Neuronal stem cell (in vitro differentiated cells): ENCODE measurements around the gene ZNF385C.
"Not testable (repeated sequence)": the region's sequence is repeated elsewhere in the genome, so short reads cannot be mapped to it uniquely, and the experiment has no call there.

Experiments
- DNase-seq: peaks from one replicate; pipeline ENCODE4 v3.0.0-alpha.2; 2013; ENCODE audit warnings: low spot score
- H2AFZ ChIP-seq: one replicate; pipeline ENCODE4 v1.6.1; 2013; ENCODE audit warnings: mild to moderate bottlenecking, low read length, inconsistent platforms
- H2AK5ac ChIP-seq: 2 replicates; pipeline ENCODE4 v1.6.1; 2013; ENCODE audit warnings: low read depth, mild to moderate bottlenecking, inconsistent platforms, low read length, moderate library complexity, mixed read lengths
- H2BK120ac ChIP-seq: 2 replicates; pipeline ENCODE4 v1.6.1; 2013; ENCODE audit warnings: low read depth, mild to moderate bottlenecking, inconsistent platforms, low read length, moderate library complexity, mixed read lengths
- H2BK12ac ChIP-seq: one replicate; pipeline ENCODE4 v1.6.1; 2013; ENCODE audit warnings: low read length, inconsistent platforms
- H2BK15ac ChIP-seq: 2 replicates; pipeline ENCODE4 v1.6.1; 2013; ENCODE audit warnings: mild to moderate bottlenecking, low read length, inconsistent platforms, mixed read lengths
- H2BK5ac ChIP-seq: one replicate; pipeline ENCODE4 v1.6.1; 2013; ENCODE audit warnings: inconsistent platforms, mild to moderate bottlenecking, low read length, moderate library complexity
- H3K14ac ChIP-seq: one replicate; pipeline ENCODE4 v1.6.1; 2013; ENCODE audit warnings: low read length, inconsistent platforms
- H3K18ac ChIP-seq: 2 replicates; pipeline ENCODE4 v1.6.1; 2013; ENCODE audit warnings: low read length, inconsistent platforms
- H3K23ac ChIP-seq: 2 replicates; pipeline ENCODE4 v1.6.1; 2013; ENCODE audit warnings: low read depth, mild to moderate bottlenecking, mixed read lengths, low read length, inconsistent platforms; ENCODE audit not compliant: poor library complexity
- H3K27ac ChIP-seq: replicated peaks from 3 replicates; pipeline ENCODE4 v1.5.1; 2013; ENCODE audit warnings: low read length, inconsistent platforms
- H3K27me3 ChIP-seq, 3 experiments: 2 replicates each; pipeline ENCODE4 v1.6.1; 2013; ENCODE audit warnings: low read length in 3 of 3, mild to moderate bottlenecking in 2 of 3, inconsistent platforms in 1 of 3, low read depth in 1 of 3, mixed read lengths in 1 of 3, moderate library complexity in 1 of 3; ENCODE audit not compliant: control insufficient read depth in 3 of 3, insufficient read depth in 3 of 3
- H3K36me3 ChIP-seq, 2 donors: replicated peaks in 1 of 2; 2 replicates each; pipeline ENCODE4 v1.6.1; 2013; ENCODE audit warnings: low read length in 2 of 2; ENCODE audit not compliant: control insufficient read depth in 2 of 2, insufficient read depth in 2 of 2
- H3K4ac ChIP-seq: 2 replicates; pipeline ENCODE4 v1.6.1; 2013; ENCODE audit warnings: inconsistent platforms, mild to moderate bottlenecking, low read length, moderate library complexity
- H3K4me1 ChIP-seq, 2 donors: 1 replicate in 1 of 2; 2 replicates in 1 of 2; pipeline ENCODE4 v1.6.1; 2013; ENCODE audit warnings: low read length in 2 of 2, low read depth in 1 of 2; ENCODE audit not compliant: control insufficient read depth in 2 of 2, insufficient read depth in 1 of 2
- H3K4me2 ChIP-seq: one replicate; pipeline ENCODE4 v1.6.1; 2013; ENCODE audit warnings: mild to moderate bottlenecking, low read length, inconsistent platforms; ENCODE audit not compliant: insufficient read depth, poor library complexity, severe bottlenecking
- H3K4me3 ChIP-seq, 2 donors: 2 replicates each; pipeline ENCODE4 v1.5.1; 2013; ENCODE audit warnings: low read length in 2 of 2, mild to moderate bottlenecking in 2 of 2, inconsistent platforms in 1 of 2, moderate library complexity in 1 of 2
- H3K79me1 ChIP-seq: one replicate; pipeline ENCODE4 v1.6.1; 2013; ENCODE audit warnings: low read depth, mild to moderate bottlenecking, inconsistent platforms, low read length, moderate library complexity
- H3K9ac ChIP-seq: one replicate; pipeline ENCODE4 v1.6.1; 2013; ENCODE audit warnings: mild to moderate bottlenecking, low read depth, low read length, inconsistent platforms; ENCODE audit not compliant: poor library complexity
- H3K9me3 ChIP-seq, 2 donors: replicated peaks in 1 of 2; 2 replicates each; pipeline versions ENCODE3 to v1.6.1; 2013; ENCODE audit warnings: low read length in 2 of 2, mild to moderate bottlenecking in 2 of 2, inconsistent platforms in 1 of 2, low read depth in 1 of 2, mixed read lengths in 1 of 2, moderate library complexity in 1 of 2; ENCODE audit not compliant: control insufficient read depth in 2 of 2, insufficient read depth in 1 of 2
- H4K8ac ChIP-seq: one replicate; pipeline ENCODE4 v1.6.1; 2013; ENCODE audit warnings: low read depth, mild to moderate bottlenecking, inconsistent platforms, low read length, moderate library complexity
- H4K91ac ChIP-seq: one replicate; pipeline ENCODE4 v1.6.1; 2013; ENCODE audit warnings: low read length, low read depth, mild to moderate bottlenecking, inconsistent platforms; ENCODE audit not compliant: poor library complexity
- WGBS, 2 donors: extraction: QIAGEN DNeasy Blood & Tissue Kit; methylation state at CpG; one replicate each; pipeline ENCODE4 v1.1.7; 2013; ENCODE audit warnings: missing lambda C conversion rate in 2 of 2, mixed read lengths in 1 of 2; ENCODE audit not compliant: insufficient read length in 2 of 2, insufficient replicate concordance in 1 of 2; ENCODE audit errors: extremely low coverage in 2 of 2; 5-methylcytosine and 5-hydroxymethylcytosine counted together

The ZNF385C gene

DNA sequence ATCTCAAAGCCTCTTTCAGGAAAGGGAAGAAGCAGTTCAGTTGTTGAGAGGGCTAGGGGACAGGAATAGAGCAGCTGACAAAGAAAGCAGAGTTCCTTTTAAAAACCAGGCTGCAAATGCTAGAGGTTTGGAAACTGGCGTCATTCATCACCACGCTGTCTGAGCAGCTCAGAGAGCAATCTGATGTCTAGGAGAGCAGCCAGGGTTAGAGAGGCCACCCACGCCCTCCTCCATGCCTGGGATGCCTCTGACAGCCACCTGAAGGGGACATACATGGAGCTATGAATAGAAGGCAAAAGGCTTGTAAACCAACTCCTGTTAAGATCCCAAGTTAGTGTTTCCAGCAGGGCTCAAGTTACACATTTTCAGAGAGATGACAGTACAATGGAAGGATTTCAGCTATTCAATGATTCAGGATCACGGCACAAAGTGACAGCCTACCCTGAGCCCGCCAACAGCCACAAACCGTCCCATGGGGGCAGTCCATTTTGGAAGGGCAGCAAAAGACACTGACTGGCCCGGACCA, 44.2 kb upstream of the ZNF385C start:
- H3K36me3 ChIP-seq, result peaks cover 6 to 37% of the 10 kb centered on the region in 2 donors
- H3K27ac ChIP-seq, result peak overlapping the region; percentile 71
- no peak overlapping the region for H3K14ac ChIP-seq
- peaks cover 2% of the 10 kb centered on the region for H3K79me1 ChIP-seq
- no CpG with 5 or more reads among the region's 7 CpGs for WGBS, 2 donors
- no peak overlapping the region for H2BK15ac ChIP-seq
- no peak overlapping the region for H4K8ac ChIP-seq
- H3K9me3 ChIP-seq, result no peaks in the 10 kb centered on the region
- H3K4me3 ChIP-seq, result no peak overlapping the region
- H3K4ac ChIP-seq, result no peak overlapping the region
- no peaks in the 10 kb centered on the region for H3K27me3 ChIP-seq
- H2BK120ac ChIP-seq, result no peak overlapping the region
- H3K4me1 ChIP-seq, result peaks cover 7 to 18% of the 10 kb centered on the region in 2 donors
- no peak overlapping the region for H2AFZ ChIP-seq
- H3K4me2 ChIP-seq, result no peak overlapping the region
- no peak overlapping the region for H3K23ac ChIP-seq
- H2BK5ac ChIP-seq, result no peak overlapping the region
- no peak overlapping the region for H3K9ac ChIP-seq
- DNase-seq, result no peak
- no peak overlapping the region for H2BK12ac ChIP-seq
- H3K18ac ChIP-seq, result no peak overlapping the region
- H4K91ac ChIP-seq, result no peak overlapping the region
- H2AK5ac ChIP-seq, result no peak overlapping the region

DNA sequence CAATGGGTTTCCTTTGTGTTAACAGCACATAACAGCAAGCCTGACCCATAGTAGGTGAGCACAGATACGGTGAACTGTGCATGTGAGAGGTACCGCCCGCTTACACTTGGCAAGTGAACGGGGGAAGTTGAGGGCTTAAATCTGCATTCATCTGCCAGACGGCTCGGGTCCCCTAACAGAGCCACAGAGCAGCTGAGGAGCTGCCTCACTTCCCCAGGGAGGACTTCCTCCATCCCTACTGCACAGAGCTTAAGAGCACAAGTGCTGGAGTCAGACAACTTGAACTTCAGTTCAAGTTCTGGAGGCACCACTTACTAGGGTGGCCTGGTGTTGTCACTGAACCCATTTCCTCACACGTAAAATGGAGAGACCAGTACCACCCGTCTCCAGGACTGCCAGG, 43.1 kb upstream of the ZNF385C start:
- Histone ChIP-seq H3K4ac (no peak overlapping the region), H3K4me1 (peaks cover 7 to 18% of the 10 kb centered on the region in 2 donors), H3K9me3 (no peaks in the 10 kb centered on the region), H4K91ac (no peak overlapping the region), H3K79me1 (peaks cover 2% of the 10 kb centered on the region), H3K4me2 (no peak overlapping the region), H3K27me3 (no peaks in the 10 kb centered on the region), H2AK5ac (no peak overlapping the region), H3K14ac (no peak overlapping the region), H3K27ac (no peak overlapping the region), H2BK5ac (no peak overlapping the region), H2BK15ac (no peak overlapping the region), H4K8ac (no peak overlapping the region), H3K9ac (no peak overlapping the region), H3K36me3 (peaks cover 6 to 36% of the 10 kb centered on the region in 2 donors), H2AFZ (no peak overlapping the region), H3K18ac (no peak overlapping the region), H2BK120ac (no peak overlapping the region), H3K4me3 (no peak overlapping the region), H3K23ac (no peak overlapping the region), H2BK12ac (no peak overlapping the region)
- whole genome bisulfite sequencing, 2 donors, result no CpG with 5 or more reads among the region's 8 CpGs
- DNase-seq, result no peak

GRCh38 chr17:42140690-42141089, 42.4 kb upstream of the ZNF385C start:
- not testable (repeated sequence) for H2AFZ ChIP-seq, H4K91ac ChIP-seq, H2AK5ac ChIP-seq, H3K14ac ChIP-seq, H3K4ac ChIP-seq, H2BK5ac ChIP-seq, H3K9ac ChIP-seq, H2BK120ac ChIP-seq, H3K27me3 ChIP-seq, H3K4me2 ChIP-seq, H4K8ac ChIP-seq, H2BK15ac ChIP-seq, H3K18ac ChIP-seq, H3K27ac ChIP-seq, H3K23ac ChIP-seq, H2BK12ac ChIP-seq, H3K4me3 ChIP-seq, DNase-seq, H3K9me3 ChIP-seq, H3K79me1 ChIP-seq
- no CpG with 5 or more reads among the region's 7 CpGs for WGBS, 2 donors
- Histone ChIP-seq H3K4me1 (peaks cover 7 to 18% of the 10 kb centered on the region in 2 donors), H3K36me3 (peaks cover 8 to 40% of the 10 kb centered on the region in 2 donors)

- no peak for DNase-seq
- H3K4me3 ChIP-seq, result no peak overlapping the region
- WGBS, 2 donors, result no CpG with 5 or more reads among the region's 7 CpGs
- H3K36me3 ChIP-seq, result peaks cover 5 to 36% of the 10 kb centered on the region in 2 donors
- no peak overlapping the region for H2AFZ ChIP-seq
- H2BK5ac ChIP-seq, result no peak overlapping the region
- H2BK120ac ChIP-seq, result no peak overlapping the region
- no peak overlapping the region for H3K4ac ChIP-seq
- H2AK5ac ChIP-seq, result no peak overlapping the region
- no peak overlapping the region for H3K9ac ChIP-seq
- H3K27ac ChIP-seq, result no peak overlapping the region
- H2BK12ac ChIP-seq, result no peak overlapping the region
- peaks cover 7 to 18% of the 10 kb centered on the region in 2 donors for H3K4me1 ChIP-seq
- H3K14ac ChIP-seq, result no peak overlapping the region
- H3K23ac ChIP-seq, result no peak overlapping the region
- no peaks in the 10 kb centered on the region for H3K27me3 ChIP-seq
- no peak overlapping the region for H4K91ac ChIP-seq
- H3K9me3 ChIP-seq, result no peaks in the 10 kb centered on the region
- H3K18ac ChIP-seq, result no peak overlapping the region
- no peak overlapping the region for H4K8ac ChIP-seq
- no peak overlapping the region for H2BK15ac ChIP-seq
- H3K4me2 ChIP-seq, result no peak overlapping the region
- peaks cover 2% of the 10 kb centered on the region for H3K79me1 ChIP-seq
Observed at GRCh38 chr17:42138749-42139492, 40.6 kb upstream of the ZNF385C start.
